NCI-H2196 (cell line): ENCODE measurements around the gene PRKD3.

Experiments used
- DNase-seq: peaks from one replicate; lab custom pipeline; 2025; ENCODE audit not compliant: unreplicated experiment; lab: John Stamatoyannopoulos, UW

The PRKD3 gene

DNA sequence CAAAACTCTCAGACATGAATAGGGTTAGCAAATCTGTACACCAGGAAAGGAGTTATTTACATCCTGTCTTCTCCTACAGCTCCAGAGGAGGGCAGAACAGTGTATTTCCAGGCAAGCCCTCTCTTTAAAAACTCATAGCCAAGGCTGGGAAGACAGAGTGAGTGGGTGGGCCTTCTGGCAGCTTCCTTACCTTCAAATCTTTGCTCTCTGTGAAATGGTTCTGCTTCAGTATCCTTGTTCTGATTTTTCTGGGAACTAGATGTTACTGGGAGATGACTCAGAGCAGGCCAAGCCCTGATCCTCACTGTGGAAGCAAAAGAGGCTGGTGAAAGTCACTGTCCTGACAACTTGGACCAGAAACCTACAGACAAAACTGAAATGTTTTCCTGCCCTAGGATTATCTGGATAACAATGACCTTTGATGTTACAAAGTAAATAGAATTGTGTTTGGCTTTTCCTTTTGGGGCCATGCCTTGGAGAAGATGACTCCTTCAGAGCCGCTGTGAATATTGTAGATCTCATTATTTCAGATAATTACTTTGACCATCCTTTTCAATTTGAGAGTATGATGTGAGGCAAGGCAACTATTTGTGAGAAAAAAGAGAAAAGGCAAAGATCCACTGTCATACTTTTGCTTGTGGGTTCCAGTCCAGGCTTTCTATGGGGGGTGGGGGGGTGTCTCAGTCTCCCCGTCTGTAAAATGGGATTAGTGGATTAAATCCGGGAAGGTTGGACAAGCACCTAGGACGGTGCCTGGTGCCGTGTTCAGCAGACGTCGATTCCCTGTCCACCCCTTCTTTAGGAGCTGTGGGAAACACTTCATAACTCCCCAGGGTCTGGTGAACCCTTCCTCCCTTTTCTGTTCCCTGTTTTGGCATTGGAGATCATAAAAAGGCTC, 19.2 kb upstream of the PRKD3 start:
- DNase-seq: peak; percentile 18

DNA sequence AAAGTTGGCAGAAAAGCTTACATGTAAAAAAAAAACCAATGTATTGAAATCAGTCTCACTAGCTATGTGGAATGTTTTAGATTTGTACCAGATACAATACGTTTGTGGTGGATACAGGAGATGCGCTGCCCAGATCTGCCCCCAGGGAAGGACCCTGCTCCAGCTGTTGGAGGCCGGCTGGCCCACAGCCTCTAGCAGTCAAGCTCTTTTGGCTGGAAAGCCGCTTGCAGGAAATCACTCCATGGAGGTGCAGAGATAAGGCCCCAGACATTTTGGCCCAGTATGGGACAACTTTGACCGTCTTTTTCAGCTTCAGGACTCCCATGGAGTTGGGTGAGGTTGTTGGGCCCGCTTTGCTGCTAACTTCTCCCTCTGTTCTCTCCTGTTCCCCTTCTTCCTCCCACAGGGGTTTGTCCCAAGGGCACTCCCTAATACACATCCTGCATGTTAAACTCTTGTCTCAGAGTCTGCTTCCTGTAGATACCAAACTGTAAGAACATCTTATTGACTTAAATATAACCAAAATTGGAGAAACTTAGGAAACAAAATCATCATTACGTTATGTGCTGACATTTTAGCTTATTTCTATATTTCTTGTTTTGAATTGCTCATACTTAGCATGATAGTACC, 18.1 kb upstream of the PRKD3 start:
- no peak for DNase-seq

DNA sequence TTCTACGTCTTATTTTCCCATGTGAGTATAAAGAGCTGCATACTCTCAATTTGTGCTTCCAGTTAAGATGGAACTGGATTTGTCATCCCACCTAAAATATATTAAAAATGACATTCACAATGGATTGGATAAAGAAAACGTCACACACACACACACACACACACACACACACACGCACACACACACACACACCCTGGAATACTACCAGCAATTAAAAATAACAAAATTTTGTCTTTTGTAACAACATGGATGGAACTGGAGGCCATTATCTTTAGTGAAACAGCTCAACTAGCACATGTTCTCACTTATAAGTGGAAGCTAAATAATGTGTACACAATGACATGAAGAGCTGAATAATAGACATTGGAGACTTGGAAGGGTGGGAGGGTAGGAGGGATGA, 16.0 kb upstream of the PRKD3 start:
- no peak for DNase-seq

DNA sequence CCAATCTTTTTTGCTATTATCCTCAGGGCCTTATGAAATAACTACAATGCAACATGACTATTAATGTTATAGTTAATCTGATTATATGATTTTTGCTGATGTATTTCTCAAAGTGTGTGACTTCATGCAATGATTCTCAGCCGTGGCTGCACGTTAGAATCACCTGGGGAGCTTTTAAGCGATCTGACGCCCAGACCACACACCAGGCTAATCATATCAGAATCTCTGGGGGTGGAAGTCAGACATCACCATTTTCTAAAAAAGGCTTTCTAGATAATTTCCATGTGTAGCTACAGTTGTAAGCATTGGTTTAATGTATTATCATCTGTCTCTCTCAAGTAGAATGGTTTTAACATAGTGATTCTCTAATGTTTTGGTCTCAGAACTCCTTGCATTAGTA, 14.3 kb upstream of the PRKD3 start:
- no peak for DNase-seq

DNA sequence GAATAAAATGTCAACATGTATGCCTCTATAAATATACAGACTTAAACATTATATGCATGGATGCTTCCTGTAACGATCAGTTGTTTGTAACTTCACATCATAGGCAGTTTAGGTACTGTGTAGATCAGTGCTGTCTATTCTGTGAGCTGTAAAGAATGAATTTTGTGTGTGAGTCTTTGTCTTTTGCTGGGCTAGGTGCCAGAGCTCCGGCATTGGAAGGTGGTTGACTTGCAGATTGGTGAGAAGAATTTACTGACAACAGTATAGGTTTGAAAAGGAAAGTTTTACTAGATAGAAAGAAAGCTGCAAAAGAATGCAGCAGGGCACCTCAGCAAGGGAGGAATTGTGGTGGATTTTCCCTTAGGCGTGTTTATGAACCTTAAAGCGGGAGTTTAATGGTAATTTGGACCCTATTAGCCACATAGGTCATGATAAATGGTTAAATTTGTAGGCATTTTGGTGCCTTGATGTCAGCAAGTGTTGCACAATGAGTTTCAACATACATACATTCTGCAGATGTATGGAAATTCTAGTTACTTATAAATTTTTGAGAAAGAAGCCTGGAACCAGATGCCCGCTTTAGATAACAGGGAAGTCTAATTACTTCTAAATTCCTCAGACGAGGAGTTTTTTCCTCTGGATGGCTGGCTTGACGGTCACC, 13.1 kb upstream of the PRKD3 start:
- DNase-seq: no peak

DNA sequence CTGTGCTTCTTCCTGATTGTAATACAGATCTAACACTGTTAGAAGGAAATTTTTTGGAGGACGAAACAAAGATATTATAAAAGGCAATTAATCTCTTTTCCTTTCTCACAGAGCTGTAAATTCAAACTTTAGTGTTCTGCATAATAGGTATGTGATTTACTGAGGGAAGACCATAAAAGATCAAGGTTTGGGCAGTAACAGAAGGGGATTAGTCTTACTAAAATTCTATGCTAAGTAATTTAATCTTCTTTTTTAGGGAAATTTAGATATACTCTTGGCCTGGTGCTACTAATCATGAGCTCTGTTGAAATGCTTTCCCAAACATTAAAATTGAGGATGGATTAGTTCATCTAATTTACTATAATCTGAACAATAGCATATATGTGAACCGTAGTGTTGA, 11.0 kb upstream of the PRKD3 start:
- DNase-seq: no peak

DNA sequence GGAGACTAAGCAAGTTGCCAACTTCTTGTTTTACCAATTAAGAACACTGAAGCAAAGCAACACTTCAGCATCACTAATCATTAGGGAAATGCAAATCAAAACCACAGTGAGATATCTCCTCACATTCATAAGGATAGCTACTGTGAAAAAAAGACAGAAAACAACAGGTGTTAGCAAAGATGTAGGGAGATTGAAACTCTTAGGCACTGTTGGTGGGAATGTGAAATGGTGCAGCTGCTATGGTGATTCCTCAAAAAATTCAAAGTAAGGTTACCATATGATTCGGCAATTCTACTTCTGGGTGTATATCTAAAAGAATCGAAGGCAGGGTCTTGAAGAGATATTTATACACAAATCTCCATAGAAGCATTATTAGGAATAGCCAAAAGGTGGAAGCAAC, 8.6 kb upstream of the PRKD3 start:
- DNase-seq: no peak

DNA sequence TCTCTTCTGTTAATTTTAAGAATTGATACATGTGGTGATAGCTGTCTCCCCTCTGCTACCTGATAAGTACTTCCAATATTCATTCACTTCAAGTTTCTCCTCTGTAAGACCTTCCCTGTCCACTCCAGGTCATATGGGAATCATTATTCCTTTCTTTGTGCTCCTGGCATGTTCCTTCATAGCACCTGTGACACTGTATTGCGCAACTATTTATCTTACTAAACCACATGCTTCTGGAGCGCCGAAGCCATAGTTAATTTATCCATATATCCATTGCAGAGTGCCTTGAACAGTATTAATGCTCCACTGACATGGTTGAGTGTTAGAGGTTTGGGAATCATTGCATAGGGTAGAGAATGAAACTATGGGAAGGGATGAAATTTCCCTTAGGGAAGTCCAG, 7.9 kb upstream of the PRKD3 start:
- no peak for DNase-seq

DNA sequence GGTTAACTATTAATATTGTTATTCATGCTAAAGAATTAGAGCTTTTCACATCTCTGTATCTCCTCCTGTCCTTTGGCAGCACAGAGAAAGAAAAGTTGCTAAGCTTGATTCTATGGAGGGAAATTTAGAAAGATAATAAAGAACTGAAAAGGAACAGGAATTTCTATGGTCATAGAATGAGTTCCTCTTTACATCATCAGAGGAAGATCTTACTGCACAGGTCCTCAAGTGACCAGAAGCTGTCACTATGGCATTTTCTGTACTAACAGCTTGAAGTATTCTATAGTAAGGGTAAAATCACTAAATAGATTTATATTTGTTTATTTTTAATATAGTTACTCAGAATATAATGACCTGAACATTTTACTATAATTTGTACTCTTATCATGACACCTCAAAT, 6.0 kb upstream of the PRKD3 start:
- DNase-seq: no peak

DNA sequence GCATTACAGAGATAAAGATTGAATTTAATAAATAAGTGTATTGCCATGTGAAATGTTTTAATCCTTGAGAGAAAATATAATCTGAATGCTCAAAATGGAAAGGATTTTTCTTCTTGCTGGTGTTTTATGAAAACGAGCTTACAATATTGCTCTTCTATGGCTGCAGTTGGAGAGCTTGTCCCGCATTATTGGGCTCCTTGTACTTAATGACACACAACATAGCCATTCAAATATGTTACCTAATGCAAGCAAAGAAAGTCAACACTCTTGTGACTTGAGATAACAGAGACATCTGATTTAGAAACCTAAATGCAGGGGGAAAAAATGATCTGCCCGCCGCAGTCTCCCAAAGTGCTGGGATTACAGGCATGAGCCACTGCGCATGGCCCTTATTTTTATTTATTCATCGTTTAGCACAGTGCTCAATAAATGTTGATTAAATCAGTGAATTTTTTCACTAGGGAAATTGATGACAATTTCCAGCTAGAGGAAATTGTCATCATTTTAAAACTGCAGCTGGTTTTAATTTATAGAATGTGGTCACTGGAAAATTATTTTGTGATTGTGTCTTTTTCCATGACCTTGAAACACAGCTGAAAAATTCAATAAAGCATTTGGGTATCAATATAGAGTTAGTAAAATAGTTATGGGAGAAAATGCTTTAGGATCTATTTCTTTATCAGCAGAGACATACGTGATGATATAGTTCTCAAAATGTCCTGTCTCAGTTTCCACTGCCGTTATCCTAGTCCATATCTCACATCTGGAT, 2.4 kb upstream of the PRKD3 start:
- no peak for DNase-seq

DNA sequence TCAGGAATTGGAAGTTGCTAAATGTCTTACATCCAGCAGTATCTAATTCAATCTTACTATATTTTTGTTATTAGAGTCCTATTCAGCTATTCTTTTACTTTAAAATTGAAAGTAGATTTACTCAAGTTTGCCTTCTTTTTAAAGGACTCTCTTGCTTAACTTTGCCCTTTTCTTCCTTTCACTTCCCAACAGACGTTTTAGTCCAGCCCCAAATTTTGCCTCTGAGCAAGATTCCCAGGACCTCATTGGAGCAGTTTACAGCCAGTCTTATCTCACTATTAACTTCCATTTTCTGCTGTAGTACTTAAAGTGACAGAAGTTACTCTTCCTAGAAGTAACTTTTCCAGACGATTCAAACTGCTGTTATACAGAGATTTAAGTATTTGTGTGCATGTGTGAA, 1.7 kb upstream of the PRKD3 start:
- no peak for DNase-seq

DNA sequence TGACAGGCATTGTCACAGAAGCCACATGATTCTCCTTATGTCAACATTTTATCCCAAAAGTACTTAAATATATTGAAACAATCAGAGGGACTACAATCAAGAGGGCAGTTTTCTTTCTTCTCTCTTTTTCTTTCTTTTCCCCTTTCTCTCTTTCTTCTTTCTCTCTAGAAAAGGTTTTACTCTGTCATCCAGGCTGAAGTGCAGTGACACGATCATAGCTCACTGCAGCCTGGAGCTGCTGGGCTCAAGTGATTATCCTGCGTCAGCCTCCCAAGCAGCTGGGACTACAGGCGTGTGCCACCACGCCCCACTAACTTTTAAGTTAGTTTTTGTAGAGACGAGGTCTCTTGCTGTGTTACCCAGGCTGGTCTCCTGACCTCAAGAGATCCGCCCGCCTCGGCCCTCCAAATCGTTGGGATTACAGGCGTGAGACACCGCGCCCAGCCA, 1.0 kb upstream of the PRKD3 start:
- no peak for DNase-seq

DNA sequence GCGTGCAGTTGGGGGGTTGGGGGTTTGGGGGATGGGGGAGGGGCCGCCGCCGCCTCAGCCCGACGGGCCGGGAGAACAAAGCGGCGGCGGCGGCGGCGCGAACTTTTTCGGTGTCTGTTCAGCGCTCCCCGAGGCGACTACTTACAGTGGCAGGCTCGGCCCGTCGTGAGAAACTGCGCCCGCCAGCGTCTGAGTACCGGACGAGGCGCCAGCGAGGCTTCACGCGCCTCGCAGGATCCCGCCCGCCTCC, 172 bp downstream of the PRKD3 start:
- no peak for DNase-seq

DNA sequence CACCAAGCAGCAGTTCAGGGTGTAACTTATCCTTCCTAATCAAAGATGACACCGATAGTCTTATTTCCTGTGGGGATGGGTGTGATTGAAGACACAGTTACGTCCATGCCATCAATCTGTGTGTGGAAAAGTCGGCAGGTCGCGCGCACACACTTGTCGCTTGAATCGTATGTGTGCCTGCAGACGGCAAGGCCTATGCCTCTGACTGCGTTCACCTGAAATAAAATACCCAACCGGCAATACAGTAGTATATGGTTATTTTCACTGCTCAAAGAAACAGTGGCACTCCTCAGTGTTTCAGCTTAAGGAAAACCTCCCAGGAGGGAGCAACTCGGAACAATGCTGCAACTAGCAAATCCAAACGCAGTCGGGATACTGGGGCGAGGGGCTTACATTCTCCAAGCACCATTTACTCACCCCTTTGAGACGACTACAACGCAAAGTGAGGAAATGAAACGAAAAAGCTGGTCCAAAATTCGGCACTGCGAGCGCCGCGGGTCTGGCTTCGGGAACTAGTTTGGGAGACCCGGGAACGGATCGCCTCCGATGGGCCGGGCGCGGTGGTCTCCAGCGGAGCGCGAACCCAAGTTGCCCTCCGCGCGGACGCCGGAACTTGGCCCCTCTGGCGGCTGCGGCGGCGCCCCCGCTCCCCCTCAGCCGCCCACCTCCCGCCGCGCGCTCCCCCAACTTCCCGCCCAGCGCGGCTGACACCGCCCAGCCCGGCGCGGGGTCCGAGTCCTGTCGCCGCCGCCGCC, 675 bp downstream of the PRKD3 start:
- DNase-seq: no peak

DNA sequence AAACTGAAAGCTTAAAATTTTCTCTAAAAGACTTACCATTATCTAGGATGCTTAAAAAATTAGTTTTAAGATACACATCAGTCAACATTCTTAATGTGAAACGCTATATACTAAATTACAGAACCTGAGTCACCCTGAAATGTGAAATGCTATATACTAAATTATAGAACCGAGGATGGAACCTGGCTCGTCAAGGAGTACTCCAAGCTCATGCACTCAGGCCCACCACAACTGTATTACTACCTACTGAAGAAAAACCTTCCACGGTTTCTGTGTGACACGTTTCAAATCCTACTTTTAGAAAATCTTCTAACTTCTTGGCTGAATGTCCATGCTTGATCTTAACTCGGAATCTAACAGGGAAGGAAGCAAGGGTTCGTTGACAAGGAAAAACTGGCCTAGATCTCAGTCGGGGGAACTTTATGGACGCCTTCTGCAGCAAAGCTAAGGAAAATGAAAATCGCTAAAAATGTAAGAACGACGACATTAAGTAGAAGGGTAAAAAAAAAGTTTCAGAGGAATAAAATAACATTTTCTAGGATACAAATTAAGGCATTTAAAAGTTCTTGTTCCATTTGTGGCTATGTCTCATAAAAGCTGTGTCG, 1.4 kb downstream of the PRKD3 start:
- no peak for DNase-seq

DNA sequence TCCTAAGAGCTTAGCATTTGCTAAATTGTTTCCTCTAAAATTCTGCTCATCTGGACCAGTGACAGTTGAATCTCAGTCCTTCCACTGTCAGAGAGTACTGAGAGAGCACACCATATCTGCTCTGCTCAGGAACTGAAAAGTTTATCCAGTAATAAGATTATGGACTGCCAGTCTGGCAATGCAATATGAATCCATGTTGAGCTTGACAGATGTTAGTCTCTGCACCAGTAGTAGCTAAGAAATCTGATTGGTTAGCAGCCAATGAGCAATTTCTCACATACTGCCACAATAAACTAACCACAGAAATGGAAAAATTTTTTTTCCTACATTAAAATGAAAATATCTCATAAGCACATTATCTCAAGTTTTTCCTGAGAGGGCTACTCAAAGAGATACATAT, 2.3 kb downstream of the PRKD3 start:
- no peak for DNase-seq

DNA sequence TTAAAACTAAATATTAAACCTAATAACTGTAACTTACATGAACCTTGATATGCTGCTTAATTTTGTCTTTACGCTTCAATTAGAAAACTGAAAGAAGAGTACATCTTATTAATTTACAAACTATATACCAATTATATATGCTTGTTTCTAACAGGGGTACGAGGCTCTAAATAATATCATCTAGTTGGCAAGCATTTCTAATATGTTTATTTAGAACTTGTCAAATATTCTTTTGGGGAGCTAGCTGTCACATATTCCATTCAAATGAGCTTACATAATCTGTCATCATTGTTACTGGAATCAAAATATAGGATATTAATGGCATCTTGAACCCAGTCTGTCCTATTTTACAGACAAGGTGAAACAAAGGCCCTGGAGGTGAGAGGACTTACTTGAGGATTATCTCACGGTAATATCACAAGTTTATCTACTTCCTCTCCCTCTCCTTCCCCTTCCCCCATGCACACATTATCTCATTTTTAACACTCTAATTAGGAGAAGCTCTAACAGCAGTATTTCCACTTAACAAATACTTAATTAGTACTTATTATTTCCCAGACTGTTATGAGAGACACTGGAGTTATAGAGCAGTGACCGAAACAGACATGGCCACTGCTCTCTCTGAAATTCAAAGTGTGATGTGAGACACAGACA, 3.5 kb downstream of the PRKD3 start:
- DNase-seq: no peak

DNA sequence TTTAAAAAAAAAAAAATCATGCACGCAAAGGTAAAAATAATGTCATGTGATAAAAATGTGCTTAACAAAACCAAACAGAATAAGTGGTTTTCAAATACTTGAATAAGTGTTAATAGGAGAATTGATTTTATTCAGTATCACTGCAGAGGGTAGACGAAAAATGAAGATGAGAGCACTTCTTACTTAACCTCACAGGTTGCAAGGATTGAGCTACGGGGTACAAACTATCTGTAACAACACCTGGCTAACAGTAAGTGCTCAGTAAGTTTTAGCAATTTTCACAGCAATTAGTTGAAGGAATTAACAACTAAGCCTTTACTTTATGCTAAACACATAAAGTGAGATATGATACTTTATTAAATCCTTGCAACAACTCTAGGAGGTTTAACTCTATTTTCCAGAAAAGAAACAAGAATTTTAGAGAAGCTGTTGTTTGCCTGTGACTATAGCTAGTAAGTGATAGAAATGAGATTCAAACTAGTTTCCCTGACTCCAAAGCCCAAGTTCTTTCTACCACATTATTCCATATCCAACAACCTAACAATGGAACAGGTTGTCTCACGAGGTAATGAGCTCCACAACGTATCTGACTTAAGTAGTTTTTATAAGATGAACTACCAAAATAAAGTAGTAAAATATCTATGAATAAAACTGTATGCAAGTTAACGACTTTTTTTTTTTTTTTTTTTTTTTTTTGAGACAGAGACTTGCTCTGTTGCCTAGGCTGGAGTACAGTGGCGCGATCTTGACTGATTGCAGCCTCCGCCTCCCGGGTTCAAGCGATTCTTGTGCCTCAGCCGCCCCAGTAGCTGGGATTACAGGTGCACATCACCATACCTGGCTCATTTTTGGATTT, 4.7 kb downstream of the PRKD3 start:
- no peak for DNase-seq

DNA sequence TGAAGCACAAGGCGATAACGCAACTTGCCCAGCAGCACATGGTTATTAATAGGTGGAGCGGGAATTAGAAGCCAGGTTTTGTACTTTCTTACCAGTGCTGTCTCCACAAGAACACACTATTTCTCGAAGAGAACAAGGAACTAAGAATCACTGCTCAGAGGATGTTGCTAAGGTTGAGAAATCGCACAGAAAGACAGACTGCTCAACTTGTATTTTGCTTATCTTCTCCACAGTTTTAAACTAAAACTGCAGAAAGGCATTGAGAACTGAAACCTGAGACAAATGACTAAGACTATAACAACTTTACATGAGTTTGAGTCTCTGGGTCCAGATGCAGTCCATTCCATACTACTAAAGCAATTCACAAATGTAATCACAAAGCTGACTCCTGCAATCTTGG, 6.2 kb downstream of the PRKD3 start:
- DNase-seq: no peak
